Measurements from ENCODE around the gene CARMIL1.

CARMIL1 gene

DNA sequence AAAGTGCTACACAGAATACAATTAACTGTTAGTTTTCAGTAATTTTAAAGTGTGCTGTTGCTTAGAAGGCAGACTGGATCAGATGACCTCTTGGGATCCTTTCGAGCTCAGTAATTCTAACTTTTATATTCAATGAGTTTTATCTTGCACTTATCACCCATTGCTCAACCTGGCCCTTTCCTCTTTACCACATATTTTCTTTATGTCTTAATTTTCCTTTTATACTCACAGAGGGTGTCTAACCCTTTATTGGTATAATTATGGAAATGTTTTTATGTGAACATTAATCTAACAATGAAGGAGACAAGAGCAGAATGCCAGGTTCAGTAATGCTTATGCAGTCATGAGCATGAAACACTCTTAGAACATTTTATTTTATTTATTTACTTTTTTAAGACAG, 39.7 kb upstream of the CARMIL1 start:
- DNase-seq (ENCODE audit: low spot score): no peak
- in situ Hi-C loops (cut with MboI; ENCODE audit: low sequenced_read_pairs, unreplicated experiment): no loop called here
- TF ChIP-seq, protein P1, sequence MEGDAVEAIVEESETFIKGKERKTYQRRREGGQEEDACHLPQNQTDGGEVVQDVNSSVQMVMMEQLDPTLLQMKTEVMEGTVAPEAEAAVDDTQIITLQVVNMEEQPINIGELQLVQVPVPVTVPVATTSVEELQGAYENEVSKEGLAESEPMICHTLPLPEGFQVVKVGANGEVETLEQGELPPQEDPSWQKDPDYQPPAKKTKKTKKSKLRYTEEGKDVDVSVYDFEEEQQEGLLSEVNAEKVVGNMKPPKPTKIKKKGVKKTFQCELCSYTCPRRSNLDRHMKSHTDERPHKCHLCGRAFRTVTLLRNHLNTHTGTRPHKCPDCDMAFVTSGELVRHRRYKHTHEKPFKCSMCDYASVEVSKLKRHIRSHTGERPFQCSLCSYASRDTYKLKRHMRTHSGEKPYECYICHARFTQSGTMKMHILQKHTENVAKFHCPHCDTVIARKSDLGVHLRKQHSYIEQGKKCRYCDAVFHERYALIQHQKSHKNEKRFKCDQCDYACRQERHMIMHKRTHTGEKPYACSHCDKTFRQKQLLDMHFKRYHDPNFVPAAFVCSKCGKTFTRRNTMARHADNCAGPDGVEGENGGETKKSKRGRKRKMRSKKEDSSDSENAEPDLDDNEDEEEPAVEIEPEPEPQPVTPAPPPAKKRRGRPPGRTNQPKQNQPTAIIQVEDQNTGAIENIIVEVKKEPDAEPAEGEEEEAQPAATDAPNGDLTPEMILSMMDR (IDR thresholded peaks at IDR 0.05; ENCODE audit: borderline replicate concordance, control extremely low read depth, extremely low read depth, insufficient read depth, missing control alignments): no peak

DNA sequence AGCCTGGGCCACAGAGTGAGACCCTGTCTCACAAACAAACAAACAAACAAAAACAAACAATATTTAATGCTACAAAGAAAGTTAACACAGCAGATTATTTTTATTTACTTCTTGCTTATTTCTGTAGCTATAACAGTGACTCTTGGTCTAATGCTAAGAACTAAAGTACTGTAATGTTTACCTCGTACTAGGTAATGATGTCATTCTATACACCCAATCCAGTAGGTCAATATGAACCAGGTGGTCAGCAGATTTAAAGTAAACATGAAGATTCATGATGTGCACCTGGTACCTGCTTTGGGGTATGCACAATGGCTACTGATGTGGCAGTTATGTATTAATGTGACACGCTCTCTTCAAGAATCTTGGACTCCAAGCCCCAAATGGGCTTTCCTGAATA, 36.6 kb upstream of the CARMIL1 start:
- in situ Hi-C loops (cut with MboI; ENCODE audit: low sequenced_read_pairs, unreplicated experiment): no loop called here
- DNase-seq (ENCODE audit: low spot score): no peak
- TF ChIP-seq, protein P1 (IDR thresholded peaks at IDR 0.05; ENCODE audit: borderline replicate concordance, control extremely low read depth, extremely low read depth, insufficient read depth, missing control alignments): no peak

DNA sequence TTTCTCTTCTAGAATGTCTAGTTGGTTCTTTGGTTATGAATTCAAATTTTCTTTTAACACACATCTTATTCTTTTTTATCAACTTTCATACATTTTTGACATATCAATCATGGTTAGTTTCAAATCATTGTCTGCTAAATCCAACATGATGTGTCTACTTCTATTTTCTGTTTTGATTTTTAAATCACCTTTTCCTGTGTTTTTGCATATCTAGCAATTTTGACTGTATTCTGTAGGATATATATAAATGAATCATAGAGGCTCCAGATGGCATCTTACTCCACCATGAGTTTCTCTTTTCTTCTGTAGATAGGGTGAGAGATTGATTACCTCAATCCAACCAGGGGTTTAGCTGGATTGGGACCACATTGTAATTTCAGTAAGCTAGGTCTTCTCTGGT, 34.3 kb upstream of the CARMIL1 start:
- TF ChIP-seq, protein P1 (IDR thresholded peaks at IDR 0.05; ENCODE audit: borderline replicate concordance, control extremely low read depth, extremely low read depth, insufficient read depth, missing control alignments): no peak
- in situ Hi-C loops (cut with MboI; ENCODE audit: low sequenced_read_pairs, unreplicated experiment): no loop called here
- DNase-seq (ENCODE audit: low spot score): no peak

DNA sequence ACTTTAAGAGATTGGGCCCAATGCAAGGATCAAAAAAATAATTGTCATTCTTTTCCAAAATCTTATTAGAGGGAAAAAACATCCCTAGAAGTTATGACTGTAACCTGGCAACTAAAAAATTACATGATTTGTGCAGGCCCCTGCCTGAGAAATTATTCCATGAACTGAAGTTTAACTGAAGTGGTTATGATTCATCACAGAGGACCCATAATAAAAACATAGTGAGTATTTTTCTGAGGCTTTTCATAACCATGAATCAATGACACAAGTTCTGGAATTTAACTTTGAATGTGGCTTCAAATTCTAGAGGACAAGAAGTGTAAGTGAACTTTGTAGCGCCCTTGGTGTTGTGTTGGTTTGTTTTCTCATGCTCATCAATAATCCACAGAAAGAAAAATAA, 31.1 kb upstream of the CARMIL1 start:
- no peak for DNase-seq (ENCODE audit: low spot score)
- in situ Hi-C loops (cut with MboI; ENCODE audit: low sequenced_read_pairs, unreplicated experiment): no loop called here
- TF ChIP-seq, protein P1 (IDR thresholded peaks at IDR 0.05; ENCODE audit: borderline replicate concordance, control extremely low read depth, extremely low read depth, insufficient read depth, missing control alignments): no peak

DNA sequence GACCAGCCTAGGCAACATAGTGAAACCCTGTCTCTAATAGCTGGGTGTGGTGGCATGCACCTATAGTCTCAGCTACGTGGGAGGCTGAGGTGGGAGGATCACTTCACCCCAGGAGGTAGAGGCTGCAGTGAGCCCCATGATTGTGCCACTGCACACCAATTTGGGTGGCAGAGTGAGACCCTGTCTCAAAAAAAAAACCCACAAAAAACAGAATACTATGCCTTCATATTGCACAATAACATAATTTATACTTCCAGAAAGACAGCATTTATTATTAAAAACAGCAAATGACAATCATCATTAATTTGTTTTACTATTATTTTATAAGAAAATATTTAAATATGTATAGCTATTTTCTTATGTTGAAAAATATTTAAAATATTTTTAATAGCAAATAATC, 30.0 kb upstream of the CARMIL1 start:
- DNase-seq (ENCODE audit: low spot score): no peak
- in situ Hi-C loops (cut with MboI; ENCODE audit: low sequenced_read_pairs, unreplicated experiment): no loop called here

DNA sequence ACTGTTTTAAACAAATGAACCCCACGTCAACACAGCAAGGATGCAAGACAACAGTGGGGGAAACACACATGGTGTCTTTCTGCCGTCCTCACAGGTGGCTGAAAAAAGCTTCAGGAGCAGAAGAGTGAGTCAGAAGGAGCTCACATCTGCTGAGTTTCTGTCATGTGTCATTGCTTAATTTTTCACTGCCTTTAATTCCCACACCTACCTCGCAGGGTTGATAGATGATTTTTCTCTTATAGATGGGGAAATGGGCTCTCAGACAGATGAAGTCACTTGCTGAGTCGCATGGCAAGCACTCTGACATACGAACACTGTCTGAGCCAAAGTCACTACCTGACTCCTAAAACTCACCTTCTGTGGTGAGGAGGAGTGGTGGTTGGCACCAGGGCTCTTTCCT, 28.3 kb upstream of the CARMIL1 start:
- peak; percentile 34 for DNase-seq (ENCODE audit: low spot score)
- TF ChIP-seq, protein P1 (IDR thresholded peaks at IDR 0.05; ENCODE audit: borderline replicate concordance, control extremely low read depth, extremely low read depth, insufficient read depth, missing control alignments): no peak
- in situ Hi-C loops (cut with MboI; ENCODE audit: low sequenced_read_pairs, unreplicated experiment): loop anchor here (25.0 kb wide), 2 partner anchors 311 to 686 kb away; partner anchors contain the start of gene SLC17A2

More for the DNA sequence above, 30.0 kb upstream of the CARMIL1 start:
- TF ChIP-seq, protein P1 (IDR thresholded peaks at IDR 0.05; ENCODE audit: borderline replicate concordance, control extremely low read depth, extremely low read depth, insufficient read depth, missing control alignments): no peak

DNA sequence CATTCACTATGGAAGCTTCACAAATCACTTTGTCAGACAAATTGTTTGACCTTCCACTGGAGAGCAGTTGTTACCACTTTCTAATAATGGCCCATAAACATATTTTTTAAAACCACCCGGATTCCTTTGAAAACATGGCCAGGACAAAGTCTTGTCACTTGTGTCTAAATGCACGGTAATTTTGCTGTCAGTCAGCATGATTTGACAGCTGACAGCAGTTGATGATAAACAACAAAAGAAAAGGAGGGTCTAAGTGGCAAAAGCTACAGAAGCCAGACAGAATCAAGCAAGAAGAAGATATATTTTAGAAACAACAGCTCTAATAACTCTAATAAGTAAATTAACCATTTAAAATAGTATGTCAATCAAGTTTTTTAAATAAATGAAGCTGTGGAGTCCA, 27.7 kb upstream of the CARMIL1 start:
- in situ Hi-C loops (cut with MboI; ENCODE audit: low sequenced_read_pairs, unreplicated experiment): loop anchor here (25.0 kb wide), 2 partner anchors 311 to 686 kb away; partner anchors contain the start of gene SLC17A2
- TF ChIP-seq, protein P1 (IDR thresholded peaks at IDR 0.05; ENCODE audit: borderline replicate concordance, control extremely low read depth, extremely low read depth, insufficient read depth, missing control alignments): no peak
- no peak for DNase-seq (ENCODE audit: low spot score)

Data from GM13976 (cell line).